ENCODE measurements around the gene SPDYE3. TPM values are rescaled to one million over a fixed set of nuclear protein-coding genes. Genes with fewer than 3 reads are reported as not detected.

SPDYE3 gene
- total and polyA plus RNA-seq, 3 donors from 2014 or later: 2.8 to 5.7 (median 3.9) TPM

GRCh38 chr7:100353685-100354330 is 46.3 kb downstream of the SPDYE3 start:
- DNase-seq: peak; percentile 12
- Histone ChIP-seq H3K4me1 (peaks cover 10% of the 10 kb centered on the region), H3K36me3 (ENCODE audit: low read depth, missing control alignments) (no peaks in the 10 kb centered on the region), H3K27me3 (no peaks in the 10 kb centered on the region), H3K27ac (peak overlapping the region; percentile 39 to 53), H3K9me3 (no peaks in the 10 kb centered on the region), H3K4me3 (no peak overlapping the region)
- 83 to 92% methylated on average over 1 to 6 of the region's 6 CpGs for WGBS, 2 donors
- intact Hi-C loops (cut with DNase I; ENCODE audit: low total_unique reads): no loop called here
- no peak for TF ChIP-seq CTCF (IDR thresholded peaks at IDR 0.05)
- TF ChIP-seq POLR2A (IDR thresholded peaks at IDR 0.05): no peak

GRCh38 chr7:100356416-100357068 is 49.0 kb downstream of the SPDYE3 start:
- Histone ChIP-seq H3K4me3 (no peak overlapping the region), H3K36me3 (ENCODE audit: low read depth, missing control alignments) (no peaks in the 10 kb centered on the region), H3K27me3 (no peaks in the 10 kb centered on the region), H3K9me3 (no peaks in the 10 kb centered on the region), H3K4me1 (no peaks in the 10 kb centered on the region), H3K27ac (no peak overlapping the region)
- intact Hi-C loops (cut with DNase I; ENCODE audit: low total_unique reads): no loop called here
- 90% methylated on average over 2 to 8 of the region's 8 CpGs for WGBS, 2 donors
- no peak for DNase-seq
- TF ChIP-seq CTCF (IDR thresholded peaks at IDR 0.05) (no peak), POLR2A (IDR thresholded peaks at IDR 0.05) (no peak)

GRCh38 chr7:100357131-100357561 is 49.6 kb downstream of the SPDYE3 start:
- intact Hi-C loops (cut with DNase I; ENCODE audit: low total_unique reads): no loop called here
- Histone ChIP-seq H3K9me3 (no peaks in the 10 kb centered on the region), H3K36me3 (ENCODE audit: low read depth, missing control alignments) (no peaks in the 10 kb centered on the region), H3K27me3 (no peaks in the 10 kb centered on the region), H3K4me1 (no peaks in the 10 kb centered on the region), H3K4me3 (no peak overlapping the region), H3K27ac (no peak overlapping the region)
- TF ChIP-seq POLR2A (IDR thresholded peaks at IDR 0.05) (no peak), CTCF (IDR thresholded peaks at IDR 0.05) (no peak)
- no peak for DNase-seq
- 88 to 89% methylated on average over 3 to 6 of the region's 6 CpGs for WGBS, 2 donors

- H3K4me3 ChIP-seq: no peak within 1 kb of the TSS
- intact Hi-C loops (cut with DNase I; ENCODE audit: low total_unique reads): no loop called here
- WGBS, 2 donors: 64 to 68% methylated on average over 5 to 11 of the region's 11 CpGs
Observed at GRCh38 chr7:100358027-100358856, 50.7 kb downstream of the SPDYE3 start, which contains the start of gene PILRB. Gene PILRB, plus strand, starts transcription at chr7:100358117. Its CDS starts 186 bp downstream, at chr7:100358303.

More at GRCh38 chr7:100358027-100358856, 50.7 kb downstream of the SPDYE3 start, which contains the start of gene PILRB:
- no peaks in the 10 kb centered on the region for H3K27me3 ChIP-seq
- H3K27ac ChIP-seq: no peak within 1 kb of the TSS
- no peak for TF ChIP-seq CTCF (IDR thresholded peaks at IDR 0.05)
- no peak for TF ChIP-seq POLR2A (IDR thresholded peaks at IDR 0.05)
- no peaks in the 10 kb centered on the region for H3K9me3 ChIP-seq
- no peak for DNase-seq
- no peaks in the 10 kb centered on the region for H3K36me3 ChIP-seq (ENCODE audit: low read depth, missing control alignments)
- no peaks in the 10 kb centered on the region for H3K4me1 ChIP-seq

All from testis (tissue), 3 donors.